K562 (cell line): ENCODE data around the gene SETD1B. TPM values are rescaled to one million over a fixed set of nuclear protein-coding genes. Genes with fewer than 3 reads are reported as not detected.

Experiments used
- ATAC-seq: fragments of 200-7000 bp; cut with Tn5 transposase; 3 replicates; pipeline ENCODE4 v1.9.1; 2020; ENCODE audit warnings: moderate library complexity
- Bru-seq: library from RNA; stranded (reverse); fragments of 400-500 nt; gene quantifications from one replicate; lab custom pipeline; 2021; lab: Mats Ljungman, UMichigan
- BruChase-seq, 2 experiments: library from RNA; stranded (reverse); fragments of 400-500 nt; gene quantifications; one replicate each; lab custom pipeline; 2021; lab: Mats Ljungman, UMichigan
- BruUV-seq: library from RNA; stranded (reverse); fragments of 400-500 nt; replicated peaks from 2 replicates; lab custom pipeline; 2021; lab: Mats Ljungman, UMichigan
- CTCF ChIA-PET: fragments of 300-600 bp; formaldehyde crosslinking; extraction: SDS; loops from one replicate; lab custom pipeline; 2021; ENCODE audit warnings: low intra/inter-chr PET ratio; lab: Yijun Ruan, JAX
- POLR2A ChIA-PET: fragments of 300-600, 350-650 bp; sonication (Branson Sonifier 250); formaldehyde crosslinking; extraction: SDS; loops from one replicate; lab custom pipeline; 2021; ENCODE audit warnings: antibody characterized with exemption, inconsistent platforms; lab: Yijun Ruan, JAX
- DNase-seq, 4 experiments: peaks; one replicate each; pipeline versions ENCODE4 v3.0.0 to v3.0.0-alpha.2; 2011 to 2018; ENCODE audit warnings: low spot score in 3 of 4, mixed read lengths in 3 of 4; ENCODE audit errors: extremely low read depth in 1 of 4
- FAIRE-seq: peaks from 2 replicates; lab custom pipeline; 2011; peaks lifted over from hg19 to GRCh38; lab: Jason Lieb, UNC
- H2AFZ ChIP-seq: 2 replicates; pipeline ENCODE4 v1.6.0; 2011; ENCODE audit warnings: low read depth, low read length, control low read depth, inconsistent platforms
- H3K27ac ChIP-seq: fragments of 200-600 bp; 3 replicates; pipeline ENCODE4 v1.8.0; 2011; ENCODE audit warnings: low read depth, mild to moderate bottlenecking, control low read depth, inconsistent platforms, low read length, moderate library complexity, mixed read lengths; ENCODE audit errors: extremely low read depth
- H3K27me3 ChIP-seq, 2 experiments: fragments of 300-600 bp in 1 of 2; 2 replicates in 1 of 2; 3 replicates in 1 of 2; pipeline versions ENCODE4 v1.6.0 to v1.8.0; 2011; ENCODE audit warnings: inconsistent platforms in 2 of 2, low read length in 2 of 2, mild to moderate bottlenecking in 1 of 2, mixed read lengths in 1 of 2, moderate library complexity in 1 of 2; ENCODE audit not compliant: control insufficient read depth in 2 of 2, insufficient read depth in 2 of 2
- H3K36me3 ChIP-seq: fragments of 300-600 bp; 3 replicates; pipeline ENCODE4 v1.8.0; 2011; ENCODE audit warnings: mild to moderate bottlenecking, low read length, inconsistent platforms; ENCODE audit not compliant: control insufficient read depth, insufficient read depth
- H3K4me1 ChIP-seq, 2 experiments: fragments of 200-600 bp in 1 of 2; replicated peaks in 1 of 2; 2 replicates in 1 of 2; 3 replicates in 1 of 2; pipeline versions ENCODE4 v1.5.1 to v1.8.0; 2011; ENCODE audit warnings: inconsistent platforms in 2 of 2, low read length in 2 of 2, mild to moderate bottlenecking in 1 of 2, mixed read lengths in 1 of 2, moderate library complexity in 1 of 2; ENCODE audit not compliant: control insufficient read depth in 2 of 2, insufficient read depth in 2 of 2
- H3K4me2 ChIP-seq: 2 replicates; pipeline ENCODE4 v1.6.1; 2011; ENCODE audit warnings: low read length, control low read depth, inconsistent platforms, mixed read lengths; ENCODE audit not compliant: insufficient read depth
- H3K4me3 ChIP-seq: fragments of 200-600 bp; sonication (generic), shearing (Covaris generic); 2 replicates; pipeline ENCODE4 v1.5.1; 2016; ENCODE audit warnings: control low read depth, inconsistent platforms
- H3K79me2 ChIP-seq: fragments of 200-600 bp; 3 replicates; pipeline ENCODE4 v1.8.0; 2011; ENCODE audit warnings: low read length, inconsistent platforms; ENCODE audit not compliant: control insufficient read depth, insufficient read depth
- H3K9ac ChIP-seq, 2 experiments: 2 replicates each; pipeline versions ENCODE4 v1.6.0 to v1.6.1; 2011; ENCODE audit warnings: low read depth in 2 of 2, low read length in 2 of 2, control low read depth in 1 of 2, inconsistent platforms in 1 of 2, mild to moderate bottlenecking in 1 of 2, mixed read lengths in 1 of 2; ENCODE audit not compliant: insufficient read depth in 1 of 2
- H3K9me1 ChIP-seq: one replicate; pipeline ENCODE4 v1.6.0; 2011; ENCODE audit warnings: inconsistent platforms, mild to moderate bottlenecking, low read length, moderate library complexity; ENCODE audit not compliant: control insufficient read depth, insufficient read depth
- H3K9me3 ChIP-seq: replicated peaks from 2 replicates; pipeline ENCODE4 v1.5.1; 2011; ENCODE audit warnings: low read depth, low read length, inconsistent platforms; ENCODE audit not compliant: control insufficient read depth, insufficient read depth
- H4K20me1 ChIP-seq: replicated peaks from 2 replicates; pipeline ENCODE4 v1.6.1; 2011; ENCODE audit warnings: low read length, inconsistent platforms, mixed read lengths; ENCODE audit not compliant: control insufficient read depth, insufficient read depth
- POLR2AphosphoS5 ChIP-seq: IDR thresholded peaks from 2 replicates; pipeline ENCODE4 v1.6.1; 2011; ENCODE audit warnings: mild to moderate bottlenecking, low read depth, low read length, moderate library complexity; ENCODE audit not compliant: control insufficient read depth, insufficient read depth
- POLR2G ChIP-seq: fragments of 200-400 bp; formaldehyde crosslinking; IDR thresholded peaks from 2 replicates; pipeline ENCODE4 v1.6.1; 2017; ENCODE audit warnings: low read depth, mild to moderate bottlenecking, antibody characterized with exemption, low read length, moderate library complexity
- WGBS: fragments of 100-300 bp; shearing (Covaris generic); methylation state at CpG from one replicate; pipeline ENCODE4 v1.1.6; 2016; ENCODE audit warnings: low coverage, mixed read lengths; ENCODE audit not compliant: insufficient coverage; ENCODE audit errors: missing lambda C conversion rate; 5-methylcytosine and 5-hydroxymethylcytosine counted together
- in situ Hi-C: fragments of 300-500 bp; cut with MboI; formaldehyde crosslinking; loops from 4 replicates; pipeline ENCODE4 v1.15.0; 2018; ENCODE audit warnings: inconsistent platforms, mixed read lengths
- intact Hi-C: fragments of 100-400 bp; cut with micrococcal nuclease; formaldehyde crosslinking; loops from 2 replicates; pipeline ENCODE4 v1.14.2; 2022
- long read RNA-seq, 3 experiments: library from polyadenylated mRNA in 2 of 3; library from RNA in 1 of 3; unstranded in 2 of 3; stranded (forward) in 1 of 3; transcript quantifications; one replicate each; pipeline ENCODE4 v2.0.0, GENCODE V29; 2019 to 2022
- polyA minus RNA-seq, 3 experiments: library from RNA; depleted of rRNA, polyadenylated mRNA; stranded (reverse); fragments of >200 nt; gene quantifications; 2 replicates each; pipeline ENCODE4 v1.2.3, GENCODE V29; 2011
- polyA plus RNA-seq, 8 experiments: library from polyadenylated mRNA; depleted of rRNA in 4 of 8; stranded (reverse) in 5 of 8; unstranded in 3 of 8; fragments of >200 nt; fragmentation: Nextera tagmentation in 2 of 8; fragmentation: Illumina TruSeq in 1 of 8; extraction: Ambion mirVana in 2 of 8; extraction: Trizol in 1 of 8; gene quantifications; 2 replicates each; pipeline versions ENCODE4 v1.2.1 to v1.2.3, GENCODE V29; 2011 to 2014; ENCODE audit warnings: inconsistent platforms in 1 of 8, missing spikeins in 1 of 8
- total RNA-seq, 7 experiments: library from RNA; depleted of rRNA in 6 of 7; stranded (reverse); fragments of >200 nt in 6 of 7; fragmentation: Illumina TruSeq in 2 of 7; extraction: Trizol in 2 of 7; gene quantifications; 2 replicates each; pipeline versions ENCODE4 v1.2.1 to v1.2.3, GENCODE V29; 2011 to 2021; ENCODE audit warnings: low replicate concordance in 1 of 7
- TF ChIP-seq, protein P1 (sequence below): fragments of 450-650 bp; IDR thresholded peaks from 2 replicates; pipeline ENCODE4 v1.6.1; 2016; ENCODE audit warnings: mild to moderate bottlenecking
- TF ChIP-seq, protein P2 (sequence below), 2 experiments: fragments of 450-650 bp; IDR thresholded peaks; 2 replicates each; pipeline ENCODE4 v1.6.1; 2016; ENCODE audit warnings: mild to moderate bottlenecking in 2 of 2, borderline replicate concordance in 1 of 2, low read depth in 1 of 2, moderate library complexity in 1 of 2

SETD1B gene
- 15.2 and 26.5 TPM in 2 replicates for total RNA-seq (2011; cell fraction: chromatin; rRNA removed; ENCODE audit: low replicate concordance)
- 12.8 and 13.4 TPM in 2 replicates for total RNA-seq (2011; cell fraction: nucleolus; rRNA removed)
- total RNA-seq (2011; cell fraction: nucleoplasm; rRNA removed) = 10.8 and 11.7 TPM in 2 replicates
- total RNA-seq (2014; rRNA removed) (2.9 and 4.7 TPM in 2 replicates), total RNA-seq (2014; rRNA removed; fragmentation: Illumina TruSeq; extraction: Trizol) (0.99 and 1.4 TPM in 2 replicates), total RNA-seq (2015; rRNA removed; fragmentation: Illumina TruSeq; extraction: Trizol) (2.1 and 3.1 TPM in 2 replicates), total RNA-seq (2021) (23.6 and 26.6 TPM in 2 replicates), polyA plus RNA-seq (2011; rRNA removed) (0.77 and 1.1 TPM in 2 replicates), polyA plus RNA-seq (2014; fragmentation: Illumina TruSeq; extraction: Trizol) (6.1 and 10.6 TPM in 2 replicates), polyA plus RNA-seq (2014; fragmentation: Nextera tagmentation; extraction: Ambion mirVana) (1 to 10 TPM in 1 of 2 experiments, under 1 TPM in 1; 0.48 to 2.3 TPM), polyA plus RNA-seq (2014; rRNA removed) (6.9 and 7.1 TPM in 2 replicates), polyA minus RNA-seq (2011; rRNA and poly(A)+ RNA removed) (1.2 and 1.3 TPM in 2 replicates), Bru-seq, nascent RNA (percentile 70 among the genes with signal in this experiment), BruChase-seq, experiment 1, labeled RNA remaining after a 2-hour chase (percentile 77 among the genes with signal in this experiment), BruChase-seq, experiment 2, labeled RNA remaining after a 6-hour chase (percentile 82 among the genes with signal in this experiment)
- 0.75 and 1.0 TPM in 2 replicates for polyA plus RNA-seq (2011; cell fraction: cytosol; rRNA removed)
- polyA plus RNA-seq (2011; cell fraction: nucleus; rRNA removed) = 4.0 and 7.0 TPM in 2 replicates
- polyA plus RNA-seq (2012) = 8.4 and 8.6 TPM in 2 replicates
- polyA minus RNA-seq (2011; cell fraction: cytosol; rRNA and poly(A)+ RNA removed) = 5.6 and 7.3 TPM in 2 replicates
- polyA minus RNA-seq (2011; cell fraction: nucleus; rRNA and poly(A)+ RNA removed) = 2.8 and 3.1 TPM in 2 replicates
- long read RNA-seq, experiment 1, partial matches to known transcripts = 1 of 29 reads
- long read RNA-seq, experiment 1, other reads (novel, unspliced or antisense) = 28 of 29 reads
- long read RNA-seq, experiment 2, partial matches to known transcripts = 4 of 17 reads
- long read RNA-seq, experiment 2, other reads (novel, unspliced or antisense) = 13 of 17 reads
- long read RNA-seq, experiment 3, partial matches to known transcripts = 0 of 2 reads
- long read RNA-seq, experiment 3, other reads (novel, unspliced or antisense) = 2 of 2 reads

DNA sequence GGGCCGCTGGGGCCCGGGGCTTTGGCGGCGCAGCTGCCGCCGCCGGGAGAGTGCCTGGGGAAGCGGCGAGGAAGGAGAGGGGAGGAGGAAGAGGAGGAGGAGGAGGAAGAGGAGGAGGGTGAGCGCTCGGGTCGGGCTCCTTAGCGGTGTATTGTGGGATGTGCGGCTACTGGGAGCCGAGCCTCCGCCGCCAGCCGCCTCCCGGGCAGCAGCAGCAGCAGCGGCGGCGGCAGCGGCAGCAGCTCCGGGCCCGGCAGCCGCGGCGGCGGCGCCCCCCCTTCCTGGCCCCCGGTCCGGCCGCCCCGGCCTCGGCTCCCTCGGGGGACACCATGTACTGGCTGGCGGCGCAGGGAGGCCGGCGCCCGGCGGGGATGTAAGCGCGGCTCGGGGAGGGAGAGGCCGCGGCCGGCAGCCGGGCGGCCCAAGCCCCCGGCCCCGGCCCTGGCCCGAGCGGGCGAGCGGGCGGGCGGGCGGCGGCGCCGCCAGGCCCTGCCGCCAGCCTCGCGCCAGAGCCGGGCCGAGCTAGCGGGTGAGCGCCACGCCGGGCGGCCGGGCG, at the start of gene SETD1B:
Gene SETD1B (plus strand): TSS at position 149 of the 556 bp plus-strand sequence. CDS start 729 bp downstream, outside the sequence.
- WGBS = 0% methylated on average over 9 of the region's 74 CpGs
- no peak for FAIRE-seq
- peak within 1 kb of the TSS; percentile 64 for H2AFZ ChIP-seq
- peak within 1 kb of the TSS; percentile 99 for H3K27ac ChIP-seq
- H3K9ac ChIP-seq = peak within 1 kb of the TSS; percentile 92 to 100
- no peaks in the 10 kb centered on the region for H3K9me3 ChIP-seq
- in situ Hi-C loops (no loop called here), intact Hi-C loops (no loop called here)
- H4K20me1 ChIP-seq = 0 out of 2 replicates have a peak, but pooled peaks cover 3% of the 10 kb centered on the region
- DNase-seq = peak; percentile 33 to 78 (median 45)
- ChIA-PET POLR2A (interaction anchor here (0.6 to 12.1 kb wide), 7 partner anchors 7 to 335 kb away, joined by 3 to 194 read pairs (median 4); partner anchors contain the start of gene RHOF), CTCF (no interaction called here)
- H3K79me2 ChIP-seq = peaks cover 84% of the 10 kb centered on the region
- H3K36me3 ChIP-seq = peaks cover 34% of the 10 kb centered on the region
- no peaks in the 10 kb centered on the region for H3K9me1 ChIP-seq
- H3K4me1 ChIP-seq = peaks cover 12 to 58% of the 10 kb centered on the region in 2 experiments; a peak in 4 of 5 replicates
- peak; percentile 3 for ATAC-seq
- no TSS peak for BruUV-seq
- H3K4me2 ChIP-seq = peak within 1 kb of the TSS; percentile 84
- no peaks in the 10 kb centered on the region for H3K27me3 ChIP-seq
- peak within 1 kb of the TSS; percentile 80 for H3K4me3 ChIP-seq
- 0 out of 2 replicates have a peak, but pooled peaks have one; percentile 12 for TF ChIP-seq POLR2AphosphoS5
- TF ChIP-seq, protein P1, sequence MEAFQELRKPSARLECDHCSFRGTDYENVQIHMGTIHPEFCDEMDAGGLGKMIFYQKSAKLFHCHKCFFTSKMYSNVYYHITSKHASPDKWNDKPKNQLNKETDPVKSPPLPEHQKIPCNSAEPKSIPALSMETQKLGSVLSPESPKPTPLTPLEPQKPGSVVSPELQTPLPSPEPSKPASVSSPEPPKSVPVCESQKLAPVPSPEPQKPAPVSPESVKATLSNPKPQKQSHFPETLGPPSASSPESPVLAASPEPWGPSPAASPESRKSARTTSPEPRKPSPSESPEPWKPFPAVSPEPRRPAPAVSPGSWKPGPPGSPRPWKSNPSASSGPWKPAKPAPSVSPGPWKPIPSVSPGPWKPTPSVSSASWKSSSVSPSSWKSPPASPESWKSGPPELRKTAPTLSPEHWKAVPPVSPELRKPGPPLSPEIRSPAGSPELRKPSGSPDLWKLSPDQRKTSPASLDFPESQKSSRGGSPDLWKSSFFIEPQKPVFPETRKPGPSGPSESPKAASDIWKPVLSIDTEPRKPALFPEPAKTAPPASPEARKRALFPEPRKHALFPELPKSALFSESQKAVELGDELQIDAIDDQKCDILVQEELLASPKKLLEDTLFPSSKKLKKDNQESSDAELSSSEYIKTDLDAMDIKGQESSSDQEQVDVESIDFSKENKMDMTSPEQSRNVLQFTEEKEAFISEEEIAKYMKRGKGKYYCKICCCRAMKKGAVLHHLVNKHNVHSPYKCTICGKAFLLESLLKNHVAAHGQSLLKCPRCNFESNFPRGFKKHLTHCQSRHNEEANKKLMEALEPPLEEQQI = no peak
- TF ChIP-seq, protein P2, sequence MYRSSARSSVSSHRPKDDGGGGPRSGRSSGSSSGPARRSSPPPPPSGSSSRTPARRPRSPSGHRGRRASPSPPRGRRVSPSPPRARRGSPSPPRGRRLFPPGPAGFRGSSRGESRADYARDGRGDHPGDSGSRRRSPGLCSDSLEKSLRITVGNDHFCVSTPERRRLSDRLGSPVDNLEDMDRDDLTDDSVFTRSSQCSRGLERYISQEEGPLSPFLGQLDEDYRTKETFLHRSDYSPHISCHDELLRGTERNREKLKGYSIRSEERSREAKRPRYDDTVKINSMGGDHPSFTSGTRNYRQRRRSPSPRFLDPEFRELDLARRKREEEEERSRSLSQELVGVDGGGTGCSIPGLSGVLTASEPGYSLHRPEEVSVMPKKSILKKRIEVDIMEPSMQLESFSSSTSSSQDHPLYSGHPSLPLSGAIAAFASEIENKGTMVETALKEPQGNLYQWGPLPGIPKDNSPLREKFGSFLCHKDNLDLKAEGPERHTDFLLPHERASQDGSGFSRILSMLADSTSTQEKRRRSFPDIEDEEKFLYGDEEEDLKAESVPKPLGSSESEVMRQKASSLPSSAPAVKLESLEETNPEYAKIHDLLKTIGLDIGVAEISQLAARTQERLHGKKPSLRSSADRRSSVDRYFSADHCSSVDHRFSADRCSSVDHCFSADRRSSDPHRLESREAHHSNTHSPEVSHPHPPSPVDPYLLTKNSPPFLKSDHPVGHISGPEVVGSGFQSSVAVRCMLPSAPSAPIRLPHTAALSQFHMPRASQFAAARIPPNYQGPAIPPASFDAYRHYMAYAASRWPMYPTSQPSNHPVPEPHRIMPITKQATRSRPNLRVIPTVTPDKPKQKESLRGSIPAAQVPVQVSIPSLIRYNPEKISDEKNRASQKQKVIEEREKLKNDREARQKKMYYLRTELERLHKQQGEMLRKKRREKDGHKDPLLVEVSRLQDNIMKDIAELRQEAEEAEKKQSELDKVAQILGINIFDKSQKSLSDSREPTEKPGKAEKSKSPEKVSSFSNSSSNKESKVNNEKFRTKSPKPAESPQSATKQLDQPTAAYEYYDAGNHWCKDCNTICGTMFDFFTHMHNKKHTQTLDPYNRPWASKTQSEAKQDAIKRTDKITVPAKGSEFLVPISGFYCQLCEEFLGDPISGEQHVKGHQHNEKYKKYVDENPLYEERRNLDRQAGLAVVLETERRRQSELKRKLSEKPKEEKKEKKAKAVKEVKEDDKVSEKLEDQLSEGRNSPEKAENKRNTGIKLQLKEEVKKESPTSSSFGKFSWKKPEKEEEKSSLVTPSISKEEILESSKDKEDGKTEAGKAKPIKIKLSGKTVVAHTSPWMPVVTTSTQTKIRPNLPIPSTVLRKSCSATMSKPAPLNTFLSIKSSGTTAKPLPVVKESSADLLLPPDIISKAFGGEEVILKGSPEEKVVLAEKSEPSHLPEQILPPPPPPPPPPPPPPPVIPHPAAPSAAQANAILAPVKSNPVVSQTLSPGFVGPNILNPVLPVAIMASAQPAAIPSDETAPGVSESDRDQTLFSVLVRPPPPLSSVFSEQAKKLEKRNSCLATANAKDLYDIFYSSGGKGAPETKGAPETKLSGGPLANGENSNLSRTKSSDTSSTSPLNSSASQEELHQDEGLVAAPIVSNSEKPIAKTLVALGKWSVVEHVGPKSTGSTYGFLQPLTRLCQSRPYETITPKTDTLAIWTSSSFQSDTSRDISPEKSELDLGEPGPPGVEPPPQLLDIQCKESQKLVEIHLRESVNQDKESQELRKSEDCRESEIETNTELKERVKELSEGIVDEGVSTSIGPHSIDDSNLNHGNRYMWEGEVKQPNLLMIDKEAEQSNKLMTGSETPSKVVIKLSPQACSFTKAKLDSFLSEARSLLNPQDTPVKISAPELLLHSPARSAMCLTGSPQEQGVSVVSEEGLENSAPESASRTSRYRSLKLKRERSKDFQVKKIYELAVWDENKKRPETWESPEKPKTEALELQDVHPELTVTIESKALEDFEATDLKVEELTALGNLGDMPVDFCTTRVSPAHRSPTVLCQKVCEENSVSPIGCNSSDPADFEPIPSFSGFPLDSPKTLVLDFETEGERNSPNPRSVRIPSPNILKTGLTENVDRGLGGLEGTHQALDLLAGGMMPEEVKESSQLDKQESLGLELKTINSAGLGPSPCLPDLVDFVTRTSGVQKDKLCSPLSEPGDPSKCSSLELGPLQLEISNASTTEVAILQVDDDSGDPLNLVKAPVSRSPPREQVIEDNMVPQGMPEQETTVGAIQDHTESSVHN (IDR thresholded peaks at IDR 0.05; ENCODE audit: borderline replicate concordance in 1 of 2, low read depth in 1 of 2) = no peak
- peak; percentile 65 for TF ChIP-seq POLR2G
